GM12878 (cell line): ENCODE results near the gene COG2. TPM values are rescaled to one million over a fixed set of nuclear protein-coding genes. Genes with fewer than 3 reads are reported as not detected.

Source experiments
- ATAC-seq: fragments of 200-7000 bp; cut with Tn5 transposase; 3 replicates; pipeline ENCODE4 v1.9.1; 2020; ENCODE audit warnings: mild to moderate bottlenecking, moderate library complexity
- BruUV-seq: library from RNA; stranded (reverse); fragments of 400-500 nt; replicated peaks from 2 replicates; lab custom pipeline; 2021; lab: Mats Ljungman, UMichigan
- CTCF ChIA-PET: fragments of 300-600 bp; sonication (Branson Sonifier 250); formaldehyde crosslinking; extraction: SDS; loops from one replicate; lab custom pipeline; 2021; ENCODE audit warnings: inconsistent platforms; lab: Yijun Ruan, JAX
- POLR2A ChIA-PET: fragments of 350-600 bp; formaldehyde crosslinking; extraction: SDS; loops from one replicate; lab custom pipeline; 2021; ENCODE audit warnings: inconsistent platforms; lab: Charles Lee
- RAD21 ChIA-PET: fragments of 300-600 bp; sonication (Branson Sonifier 250); formaldehyde crosslinking; loops from one replicate; lab custom pipeline; 2023; ENCODE audit warnings: antibody characterized with exemption; ENCODE audit not compliant: unreplicated experiment; lab: Charles Lee
- SMC1A ChIA-PET: fragments of 300-600 bp; sonication (Branson Sonifier 250); formaldehyde crosslinking; loops from one replicate; lab custom pipeline; 2023; ENCODE audit not compliant: unreplicated experiment, uncharacterized antibody; lab: Charles Lee
- DNase-seq: peaks from one replicate; pipeline ENCODE4 v3.0.0-alpha.2; 2011; ENCODE audit warnings: low read depth, low spot score
- FAIRE-seq: peaks from 3 replicates; lab custom pipeline; 2011; peaks lifted over from hg19 to GRCh38; lab: Jason Lieb, UNC
- H2AFZ ChIP-seq: 2 replicates; pipeline ENCODE4 v1.6.0; 2011; ENCODE audit warnings: low read depth, low read length, control low read depth; ENCODE audit not compliant: control insufficient read depth
- H3K27ac ChIP-seq: 2 replicates; pipeline ENCODE4 v1.5.1; 2011; ENCODE audit warnings: control low read depth; ENCODE audit not compliant: control insufficient read depth, insufficient read depth
- H3K27me3 ChIP-seq, 2 experiments: replicated peaks in 1 of 2; 2 replicates each; pipeline versions ENCODE4 v1.6.0 to v1.6.1; 2011; ENCODE audit warnings: low read length in 1 of 2; ENCODE audit not compliant: control insufficient read depth in 2 of 2, insufficient read depth in 2 of 2
- H3K36me3 ChIP-seq, 2 experiments: 2 replicates each; pipeline ENCODE4 v1.5.1; 2011; ENCODE audit warnings: low read length in 1 of 2; ENCODE audit not compliant: control insufficient read depth in 2 of 2, insufficient read depth in 2 of 2
- H3K4me1 ChIP-seq: 2 replicates; pipeline ENCODE4 v1.6.1; 2011; ENCODE audit warnings: mild to moderate bottlenecking, low read length, moderate library complexity, mixed read lengths; ENCODE audit not compliant: control insufficient read depth, insufficient read depth
- H3K4me2 ChIP-seq: 2 replicates; pipeline ENCODE4 v1.6.0; 2011; ENCODE audit warnings: control low read depth; ENCODE audit not compliant: control insufficient read depth, insufficient read depth
- H3K4me3 ChIP-seq: fragments of 200-600 bp; sonication (generic); 2 replicates; pipeline ENCODE4 v1.5.1; 2016
- H3K79me2 ChIP-seq: 2 replicates; pipeline ENCODE4 v1.6.0; 2011; ENCODE audit warnings: low read length; ENCODE audit not compliant: control insufficient read depth, insufficient read depth
- H3K9ac ChIP-seq: 2 replicates; pipeline ENCODE4 v1.8.0; 2011; ENCODE audit warnings: low read length, control low read depth, mixed read lengths; ENCODE audit not compliant: control insufficient read depth, insufficient read depth
- H3K9me3 ChIP-seq: replicated peaks from 3 replicates; pipeline ENCODE4 v1.5.1; 2011; ENCODE audit warnings: mild to moderate bottlenecking, low read length; ENCODE audit not compliant: control insufficient read depth, insufficient read depth
- H4K20me1 ChIP-seq: 2 replicates; pipeline ENCODE4 v1.6.0; 2011; ENCODE audit not compliant: control insufficient read depth, insufficient read depth
- CREM ChIP-seq: IDR thresholded peaks from 2 replicates; pipeline ENCODE4 v1.6.1; 2014; ENCODE audit warnings: antibody characterized with exemption, low read depth
- DPF2 ChIP-seq: fragments of 450-650 bp; IDR thresholded peaks from 2 replicates; pipeline ENCODE4 v1.6.1; 2017; ENCODE audit warnings: mild to moderate bottlenecking
- EED ChIP-seq: sonication (generic); IDR thresholded peaks from 2 replicates; pipeline ENCODE4 v1.6.1; 2016; ENCODE audit warnings: antibody characterized with exemption, low read depth
- EGR1 ChIP-seq, 2 experiments: IDR thresholded peaks; 1 replicate in 1 of 2; 2 replicates in 1 of 2; pipeline ENCODE4 v1.6.1; 2011 to 2012; ENCODE audit warnings: low read depth in 2 of 2, low read length in 2 of 2, borderline replicate concordance in 1 of 2, mild to moderate bottlenecking in 1 of 2, moderate library complexity in 1 of 2
- HDAC2 ChIP-seq: fragments of 200-600 bp; sonication (generic); IDR thresholded peaks from 2 replicates; pipeline ENCODE4 v1.6.1; 2017
- IRF4 ChIP-seq: IDR thresholded peaks from 2 replicates; pipeline ENCODE4 v1.6.1; 2011; ENCODE audit warnings: low read depth, low read length
- LARP7 ChIP-seq: fragments of 450-650 bp; IDR thresholded peaks from 2 replicates; pipeline ENCODE4 v1.6.1; 2017; ENCODE audit warnings: mild to moderate bottlenecking
- NFXL1 ChIP-seq: fragments of 450-650 bp; IDR thresholded peaks from 2 replicates; pipeline ENCODE4 v1.6.1; 2017; ENCODE audit warnings: antibody characterized with exemption, mild to moderate bottlenecking, borderline replicate concordance
- POU2F2 ChIP-seq: IDR thresholded peaks from 3 replicates; pipeline ENCODE4 v1.6.1; 2011; ENCODE audit warnings: low read depth, mild to moderate bottlenecking, low read length, borderline replicate concordance
- SIN3A ChIP-seq: IDR thresholded peaks from 2 replicates; pipeline ENCODE4 v1.6.1; 2012; ENCODE audit warnings: low read depth, low read length, improper control_type of control experiment
- SMAD5 ChIP-seq: IDR thresholded peaks from 2 replicates; pipeline ENCODE4 v1.6.1; 2016; ENCODE audit warnings: antibody characterized with exemption, low read depth
- YBX1 ChIP-seq: fragments of 450-650 bp; IDR thresholded peaks from 2 replicates; pipeline ENCODE4 v1.6.1; 2016; ENCODE audit warnings: antibody characterized with exemption
- ZSCAN29 ChIP-seq: fragments of 450-650 bp; IDR thresholded peaks from 2 replicates; pipeline ENCODE4 v1.6.1; 2017; ENCODE audit warnings: mild to moderate bottlenecking, moderate library complexity
- WGBS: methylation state at CpG from one replicate; pipeline ENCODE4 v1.1.6; 2016; ENCODE audit warnings: low lambda C conversion rate; ENCODE audit not compliant: insufficient replicate concordance, insufficient coverage; ENCODE audit errors: missing lambda C conversion rate; 5-methylcytosine and 5-hydroxymethylcytosine counted together
- in situ Hi-C: fragments of 300-500 bp; cut with MboI; formaldehyde crosslinking; loops from 9 replicates; pipeline ENCODE4 v1.14.3; 2018; ENCODE audit warnings: mixed read lengths
- intact Hi-C: fragments of 100-400 bp; cut with micrococcal nuclease; formaldehyde crosslinking; loops from one replicate; pipeline ENCODE4 v1.14.2; 2022; ENCODE audit not compliant: unreplicated experiment
- polyA plus RNA-seq, 11 experiments: library from polyadenylated mRNA; depleted of rRNA in 4 of 11; unstranded in 6 of 11; stranded (reverse) in 5 of 11; fragments of >200 nt; fragmentation: Nextera tagmentation in 4 of 11; fragmentation: Illumina TruSeq in 1 of 11; extraction: Ambion mirVana in 4 of 11; extraction: Trizol in 1 of 11; gene quantifications; 1 replicate in 1 of 11; 2 replicates in 10 of 11; pipeline versions ENCODE4 v1.2.1 to v1.2.3, GENCODE V29; 2011 to 2016; ENCODE audit warnings: inconsistent platforms in 2 of 11, missing spikeins in 2 of 11, low read depth in 1 of 11
- total RNA-seq, 4 experiments: library from RNA; depleted of rRNA in 3 of 4; stranded (reverse); fragments of >200 nt in 3 of 4; fragmentation: Illumina TruSeq in 1 of 4; extraction: Trizol in 1 of 4; gene quantifications; 2 replicates each; pipeline versions ENCODE4 v1.2.1 to v1.2.3, GENCODE V29; 2013 to 2021
- TF ChIP-seq, protein P1 (sequence below): fragments of 150-350 bp; IDR thresholded peaks from 2 replicates; pipeline ENCODE4 v1.6.1; 2014; ENCODE audit warnings: mild to moderate bottlenecking, low read depth, low read length
- TF ChIP-seq, protein P2 (sequence below): fragments of 450-650 bp; IDR thresholded peaks from 2 replicates; pipeline ENCODE4 v1.6.1; 2016; ENCODE audit warnings: mild to moderate bottlenecking
- TF ChIP-seq, protein P3 (sequence below): fragments of 450-650 bp; formaldehyde crosslinking; IDR thresholded peaks from 2 replicates; pipeline ENCODE4 v1.4.0; 2022; ENCODE audit warnings: mild to moderate bottlenecking, moderate library complexity
- TF ChIP-seq, protein P4 (sequence below): IDR thresholded peaks from 2 replicates; pipeline ENCODE4 v1.6.1; 2012; ENCODE audit warnings: low read depth, low read length, improper control_type of control experiment

Gene COG2
- total and polyA plus RNA-seq, 10 of the 15 experiments (the other 5 are each of a cell fraction or from before 2014, with no cell fraction given) = 15.0 to 31.5 (median 28.3) TPM

DNA sequence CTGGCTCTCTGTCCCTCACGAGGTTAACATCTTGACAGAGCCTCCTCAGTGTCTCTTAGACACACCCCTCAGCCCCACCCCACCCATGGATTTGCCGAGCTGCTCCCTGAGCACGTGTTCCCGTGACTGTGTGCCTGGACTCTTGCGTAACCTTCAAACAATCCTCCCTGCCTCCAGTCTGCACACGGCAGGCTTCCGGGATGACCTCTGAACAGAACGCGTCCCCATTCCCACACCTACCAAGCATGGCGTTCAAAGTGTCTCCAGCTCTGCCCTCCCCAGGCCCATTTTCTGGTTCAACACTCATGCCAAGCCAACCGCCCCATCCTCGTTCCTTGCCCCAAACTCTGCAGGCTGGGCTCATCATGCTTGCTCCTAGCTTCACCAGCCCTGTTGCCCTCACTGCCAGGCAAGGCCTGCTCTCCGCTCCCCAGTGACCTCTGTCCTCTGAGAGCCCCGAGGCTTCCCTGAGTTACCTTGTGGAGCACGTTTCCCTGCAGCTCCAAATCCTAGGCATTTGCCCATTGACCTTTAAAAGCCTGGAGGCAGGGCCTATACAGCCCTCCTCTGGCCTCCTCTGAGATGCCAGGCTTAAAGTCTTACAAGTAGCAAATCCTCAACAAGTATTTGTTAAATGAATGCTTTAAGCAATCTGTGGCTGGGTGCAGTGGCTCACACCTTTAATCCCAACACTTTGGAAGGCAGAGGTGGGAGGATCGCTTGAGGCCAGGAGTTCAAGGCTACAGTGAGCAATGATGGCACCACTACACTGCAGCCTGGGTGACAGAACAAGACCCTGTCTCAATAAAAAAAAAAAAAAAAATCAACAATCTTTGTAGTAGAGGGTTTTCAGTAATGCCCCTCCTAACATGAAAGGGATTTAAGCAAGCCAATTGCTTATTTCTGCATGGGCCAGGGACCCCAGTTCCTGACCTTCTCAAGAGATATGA, 66.6 kb downstream of the COG2 start:
- FAIRE-seq (no peak), ATAC-seq (no peak), DNase-seq (no peak)
- in situ Hi-C loops = no loop called here
- H3K9ac ChIP-seq = no peak overlapping the region
- H3K36me3 ChIP-seq = no peaks in the 10 kb centered on the region
- no peaks in the 10 kb centered on the region for H3K4me1 ChIP-seq
- no peak overlapping the region for H3K4me3 ChIP-seq
- BruUV-seq = no TSS peak
- ChIA-PET RAD21 (no interaction called here), SMC1A (no interaction called here), POLR2A (no interaction called here), CTCF (no interaction called here)
- H3K27me3 ChIP-seq = peaks cover 0 to 3% of the 10 kb centered on the region in 2 experiments; a peak in 2 of 4 replicates
- WGBS = 44% methylated on average over 16 of the region's 16 CpGs
- no peak overlapping the region for H2AFZ ChIP-seq
- no peak overlapping the region for H3K4me2 ChIP-seq
- H3K27ac ChIP-seq = no peak overlapping the region
- H3K9me3 ChIP-seq = no peaks in the 10 kb centered on the region
- no peaks in the 10 kb centered on the region for H3K79me2 ChIP-seq
- intact Hi-C loops = no loop called here
- no peaks in the 10 kb centered on the region for H4K20me1 ChIP-seq
- TF ChIP-seq, protein P1, sequence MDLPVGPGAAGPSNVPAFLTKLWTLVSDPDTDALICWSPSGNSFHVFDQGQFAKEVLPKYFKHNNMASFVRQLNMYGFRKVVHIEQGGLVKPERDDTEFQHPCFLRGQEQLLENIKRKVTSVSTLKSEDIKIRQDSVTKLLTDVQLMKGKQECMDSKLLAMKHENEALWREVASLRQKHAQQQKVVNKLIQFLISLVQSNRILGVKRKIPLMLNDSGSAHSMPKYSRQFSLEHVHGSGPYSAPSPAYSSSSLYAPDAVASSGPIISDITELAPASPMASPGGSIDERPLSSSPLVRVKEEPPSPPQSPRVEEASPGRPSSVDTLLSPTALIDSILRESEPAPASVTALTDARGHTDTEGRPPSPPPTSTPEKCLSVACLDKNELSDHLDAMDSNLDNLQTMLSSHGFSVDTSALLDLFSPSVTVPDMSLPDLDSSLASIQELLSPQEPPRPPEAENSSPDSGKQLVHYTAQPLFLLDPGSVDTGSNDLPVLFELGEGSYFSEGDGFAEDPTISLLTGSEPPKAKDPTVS = no peak
- TF ChIP-seq EED (no peak), ZSCAN29 (no peak), LARP7 (no peak), YBX1 (no peak), SIN3A (no peak), CREM (no peak), SMAD5 (no peak), NFXL1 (no peak), HDAC2 (no peak), EGR1 (IDR thresholded peaks at IDR 0.05; ENCODE audit: borderline replicate concordance in 1 of 2, low read depth in 2 of 2, low read length in 2 of 2) (no peak), DPF2 (no peak), POU2F2 (no peak), IRF4 (no peak)
- TF ChIP-seq, protein P2, sequence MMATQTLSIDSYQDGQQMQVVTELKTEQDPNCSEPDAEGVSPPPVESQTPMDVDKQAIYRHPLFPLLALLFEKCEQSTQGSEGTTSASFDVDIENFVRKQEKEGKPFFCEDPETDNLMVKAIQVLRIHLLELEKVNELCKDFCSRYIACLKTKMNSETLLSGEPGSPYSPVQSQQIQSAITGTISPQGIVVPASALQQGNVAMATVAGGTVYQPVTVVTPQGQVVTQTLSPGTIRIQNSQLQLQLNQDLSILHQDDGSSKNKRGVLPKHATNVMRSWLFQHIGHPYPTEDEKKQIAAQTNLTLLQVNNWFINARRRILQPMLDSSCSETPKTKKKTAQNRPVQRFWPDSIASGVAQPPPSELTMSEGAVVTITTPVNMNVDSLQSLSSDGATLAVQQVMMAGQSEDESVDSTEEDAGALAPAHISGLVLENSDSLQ = no peak
- TF ChIP-seq, protein P3, sequence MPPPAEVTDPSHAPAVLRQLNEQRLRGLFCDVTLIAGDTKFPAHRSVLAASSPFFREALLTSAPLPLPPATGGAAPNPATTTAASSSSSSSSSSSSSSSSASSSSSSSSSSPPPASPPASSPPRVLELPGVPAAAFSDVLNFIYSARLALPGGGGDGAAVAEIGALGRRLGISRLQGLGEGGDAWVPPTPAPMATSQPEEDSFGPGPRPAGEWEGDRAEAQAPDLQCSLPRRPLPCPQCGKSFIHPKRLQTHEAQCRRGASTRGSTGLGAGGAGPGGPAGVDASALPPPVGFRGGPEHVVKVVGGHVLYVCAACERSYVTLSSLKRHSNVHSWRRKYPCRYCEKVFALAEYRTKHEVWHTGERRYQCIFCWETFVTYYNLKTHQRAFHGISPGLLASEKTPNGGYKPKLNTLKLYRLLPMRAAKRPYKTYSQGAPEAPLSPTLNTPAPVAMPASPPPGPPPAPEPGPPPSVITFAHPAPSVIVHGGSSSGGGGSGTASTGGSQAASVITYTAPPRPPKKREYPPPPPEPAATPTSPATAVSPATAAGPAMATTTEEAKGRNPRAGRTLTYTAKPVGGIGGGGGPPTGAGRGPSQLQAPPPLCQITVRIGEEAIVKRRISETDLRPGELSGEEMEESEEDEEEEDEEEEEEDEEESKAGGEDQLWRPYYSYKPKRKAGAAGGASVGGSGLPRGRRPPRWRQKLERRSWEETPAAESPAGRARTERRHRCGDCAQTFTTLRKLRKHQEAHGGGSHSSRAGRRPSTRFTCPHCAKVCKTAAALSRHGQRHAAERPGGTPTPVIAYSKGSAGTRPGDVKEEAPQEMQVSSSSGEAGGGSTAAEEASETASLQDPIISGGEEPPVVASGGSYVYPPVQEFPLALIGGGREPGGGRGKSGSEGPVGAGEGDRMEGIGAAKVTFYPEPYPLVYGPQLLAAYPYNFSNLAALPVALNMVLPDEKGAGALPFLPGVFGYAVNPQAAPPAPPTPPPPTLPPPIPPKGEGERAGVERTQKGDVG (CRISPR knock-in tag) = no peak
- TF ChIP-seq, protein P4, sequence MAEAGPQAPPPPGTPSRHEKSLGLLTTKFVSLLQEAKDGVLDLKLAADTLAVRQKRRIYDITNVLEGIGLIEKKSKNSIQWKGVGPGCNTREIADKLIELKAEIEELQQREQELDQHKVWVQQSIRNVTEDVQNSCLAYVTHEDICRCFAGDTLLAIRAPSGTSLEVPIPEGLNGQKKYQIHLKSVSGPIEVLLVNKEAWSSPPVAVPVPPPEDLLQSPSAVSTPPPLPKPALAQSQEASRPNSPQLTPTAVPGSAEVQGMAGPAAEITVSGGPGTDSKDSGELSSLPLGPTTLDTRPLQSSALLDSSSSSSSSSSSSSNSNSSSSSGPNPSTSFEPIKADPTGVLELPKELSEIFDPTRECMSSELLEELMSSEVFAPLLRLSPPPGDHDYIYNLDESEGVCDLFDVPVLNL = no peak
